GM23248 (cell line): ENCODE results near the gene VPS35L.

ENCODE experiments used
- EZH2 ChIP-seq: fragments of 200-600 bp; sonication (generic); IDR thresholded peaks from 2 replicates; pipeline ENCODE4 v1.6.1; 2018; ENCODE audit warnings: antibody characterized with exemption, mild to moderate bottlenecking; ENCODE audit not compliant: insufficient read depth, poor library complexity, severe bottlenecking
- EZH2phosphoT487 ChIP-seq: fragments of 200-600 bp; sonication (generic); IDR thresholded peaks from 2 replicates; pipeline ENCODE4 v1.6.1; 2018; ENCODE audit warnings: antibody characterized with exemption, moderate library complexity, mild to moderate bottlenecking, low read depth; ENCODE audit not compliant: insufficient read depth

DNA sequence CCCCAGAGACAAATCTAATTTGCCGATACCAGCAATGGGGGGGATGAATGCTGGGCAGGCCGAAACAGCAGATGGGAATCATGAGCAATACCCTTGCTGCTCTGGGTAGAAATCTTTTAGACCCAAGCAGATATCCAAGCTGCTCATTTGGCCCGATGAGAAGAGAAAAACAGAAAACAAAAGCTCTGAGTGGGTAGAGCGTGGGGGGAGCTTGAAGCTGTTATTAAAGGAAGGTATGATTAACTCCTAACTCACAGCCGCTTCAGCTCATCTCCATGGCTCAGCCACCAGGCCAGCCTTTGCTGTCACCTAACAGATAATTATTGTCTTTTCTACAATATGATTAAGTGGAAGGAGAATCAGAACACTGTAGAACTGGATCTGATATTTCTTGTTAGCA is 58.3 kb downstream of the VPS35L start:
- TF ChIP-seq EZH2phosphoT487, result no peak
- no peak for TF ChIP-seq EZH2
